KOPT-K1 (cell line): ENCODE measurements around the gene VIPR1.
A peak's percentile ranks its signal among the peaks of the same experiment; 100 is the strongest.

Source experiments
- H3K27ac ChIP-seq: fragments of 200-600 bp; sonication (generic); 2 replicates; pipeline ENCODE4 v1.5.1; 2016; ENCODE audit warnings: antibody characterized with exemption, mild to moderate bottlenecking, low read depth, low read length; ENCODE audit not compliant: poor library complexity, severe bottlenecking
- H3K36me3 ChIP-seq: fragments of 200-600 bp; sonication (generic); 2 replicates; pipeline ENCODE4 v1.5.1; 2017; ENCODE audit warnings: antibody characterized with exemption, mild to moderate bottlenecking, low read length, moderate library complexity; ENCODE audit not compliant: insufficient read depth
- H3K9me3 ChIP-seq: fragments of 200-600 bp; sonication (generic); 2 replicates; pipeline ENCODE4 v1.5.1; 2017; ENCODE audit warnings: antibody characterized with exemption, low read length, mild to moderate bottlenecking; ENCODE audit not compliant: insufficient read depth, poor library complexity, severe bottlenecking

The VIPR1 gene

GRCh38 chr3:42582474-42583070 is 80.1 kb downstream of the VIPR1 start:
- H3K9me3 ChIP-seq: no peaks in the 10 kb centered on the region
- H3K27ac ChIP-seq: peak overlapping the region; percentile 74

More at GRCh38 chr3:42582474-42583070, 80.1 kb downstream of the VIPR1 start:
- peaks cover 4% of the 10 kb centered on the region; the same call in 1 of the 2 replicates for H3K36me3 ChIP-seq
